HepG2 (cell line): ENCODE measurements around the gene NEMP2. TPM values are rescaled to one million over a fixed set of nuclear protein-coding genes. Genes with fewer than 3 reads are reported as not detected.

Experiments used
- ATAC-seq: fragments of 200-7000 bp; cut with Tn5 transposase; 3 replicates; pipeline ENCODE4 v1.9.1; 2020; ENCODE audit warnings: mild to moderate bottlenecking, moderate library complexity
- BruUV-seq: library from RNA; stranded (reverse); fragments of 400-500 nt; replicated peaks from 2 replicates; lab custom pipeline; 2021; lab: Mats Ljungman, UMichigan
- CTCF ChIA-PET: fragments of 300-600 bp; formaldehyde crosslinking; extraction: SDS; loops from one replicate; lab custom pipeline; 2021; ENCODE audit warnings: low total read pairs, inconsistent platforms, low intra/inter-chr PET ratio; lab: Yijun Ruan, JAX
- POLR2A ChIA-PET: fragments of 350-600 bp; sonication (Branson Sonifier 250); formaldehyde crosslinking; loops from one replicate; lab custom pipeline; 2020; ENCODE audit warnings: antibody characterized with exemption, inconsistent platforms; lab: Yijun Ruan, JAX
- DNase-seq: peaks from one replicate; pipeline ENCODE4 v3.0.0-alpha.2; 2015; ENCODE audit warnings: low spot score
- FAIRE-seq: peaks from 3 replicates; lab custom pipeline; 2011; peaks lifted over from hg19 to GRCh38; lab: Jason Lieb, UNC
- H2AFZ ChIP-seq: one replicate; pipeline ENCODE4 v1.6.1; 2011; ENCODE audit warnings: low read length, inconsistent platforms
- H3K27ac ChIP-seq: fragments of 300-600 bp; 3 replicates; pipeline ENCODE4 v1.8.0; 2011; ENCODE audit warnings: mixed run types, mild to moderate bottlenecking, mixed read lengths, low read length, inconsistent platforms; ENCODE audit not compliant: insufficient read depth; ENCODE audit errors: extremely low read length
- H3K27me3 ChIP-seq, 2 experiments: fragments of 200-600 bp in 1 of 2; 2 replicates in 1 of 2; 3 replicates in 1 of 2; pipeline versions ENCODE4 v1.6.0 to v1.8.0; 2011; ENCODE audit warnings: low read length in 2 of 2, mild to moderate bottlenecking in 2 of 2, moderate library complexity in 2 of 2, inconsistent platforms in 1 of 2; ENCODE audit not compliant: insufficient read depth in 2 of 2, control insufficient read depth in 1 of 2
- H3K36me3 ChIP-seq, 2 experiments: fragments of 200-600 bp in 1 of 2; replicated peaks in 1 of 2; 2 replicates in 1 of 2; 3 replicates in 1 of 2; pipeline versions ENCODE4 v1.5.1 to v1.8.0; 2011; ENCODE audit warnings: low read length in 2 of 2, inconsistent platforms in 1 of 2; ENCODE audit not compliant: insufficient read depth in 2 of 2, control insufficient read depth in 1 of 2
- H3K4me1 ChIP-seq: 2 replicates; pipeline ENCODE4 v1.5.1; 2012; ENCODE audit warnings: low read length, inconsistent platforms; ENCODE audit not compliant: insufficient read depth
- H3K4me2 ChIP-seq: 2 replicates; pipeline ENCODE4 v1.6.0; 2011; ENCODE audit warnings: low read depth, low read length, inconsistent platforms
- H3K4me3 ChIP-seq, 3 experiments: fragments of 200-600 bp in 1 of 3; sonication (generic), shearing (Covaris generic) in 1 of 3; replicated peaks in 1 of 3; 2 replicates each; pipeline ENCODE4 v1.5.1; 2011 to 2016; ENCODE audit warnings: low read length in 3 of 3, inconsistent platforms in 2 of 3, low read depth in 2 of 3, mild to moderate bottlenecking in 2 of 3, control low read depth in 1 of 3, mixed read lengths in 1 of 3; ENCODE audit not compliant: insufficient read depth in 1 of 3
- H3K79me2 ChIP-seq: one replicate; pipeline ENCODE4 v1.6.1; 2011; ENCODE audit warnings: low read length, inconsistent platforms; ENCODE audit not compliant: insufficient read depth
- H3K9ac ChIP-seq: 2 replicates; pipeline ENCODE4 v1.6.0; 2011; ENCODE audit warnings: mild to moderate bottlenecking, low read depth, low read length, inconsistent platforms; ENCODE audit not compliant: insufficient read depth
- H3K9me3 ChIP-seq: 2 replicates; pipeline ENCODE4 v1.5.1; 2012; ENCODE audit warnings: mild to moderate bottlenecking, low read length
- H4K20me1 ChIP-seq: 2 replicates; pipeline ENCODE4 v1.6.0; 2011; ENCODE audit warnings: inconsistent platforms, mild to moderate bottlenecking, low read length, moderate library complexity; ENCODE audit not compliant: insufficient read depth
- GMEB1 ChIP-seq: sonication (generic); formaldehyde crosslinking; IDR thresholded peaks from 2 replicates; pipeline ENCODE4 v1.5.1; 2020; ENCODE audit warnings: missing genetic modification reagents, mild to moderate bottlenecking, borderline replicate concordance
- HMGXB3 ChIP-seq: sonication (generic); formaldehyde crosslinking; IDR thresholded peaks from 2 replicates; pipeline ENCODE4 v1.4.0; 2020; ENCODE audit warnings: missing genetic modification reagents, borderline replicate concordance
- JUNB ChIP-seq: sonication (generic); formaldehyde crosslinking; IDR thresholded peaks from 2 replicates; pipeline ENCODE4 v1.8.0; 2022; ENCODE audit warnings: missing genetic modification reagents, mild to moderate bottlenecking, borderline replicate concordance
- KDM5A ChIP-seq: fragments of 200-600 bp; sonication (generic); IDR thresholded peaks from 2 replicates; pipeline ENCODE4 v1.7.0; 2018; ENCODE audit warnings: antibody characterized with exemption, mild to moderate bottlenecking, low read length, borderline replicate concordance
- REST ChIP-seq, 2 experiments: IDR thresholded peaks; 2 replicates each; pipeline ENCODE4 v1.6.1; 2011 to 2012; ENCODE audit warnings: low read length in 2 of 2, borderline replicate concordance in 1 of 2, low read depth in 1 of 2, mild to moderate bottlenecking in 1 of 2, moderate library complexity in 1 of 2
- WGBS: methylation state at CpG from one replicate; pipeline ENCODE4 v1.1.6; 2017; ENCODE audit warnings: low lambda C conversion rate; 5-methylcytosine and 5-hydroxymethylcytosine counted together
- in situ Hi-C: cut with HindIII; loops from 2 replicates; pipeline ENCODE4 v1.10.0; 2017; ENCODE audit warnings: low pct_unique_long_range_greater_than_20kb; ENCODE audit not compliant: extremely low pct_ligation_motif_present
- intact Hi-C: fragments of 100-400 bp; cut with micrococcal nuclease; formaldehyde crosslinking; loops from one replicate; pipeline ENCODE4 v1.10.0; 2022; ENCODE audit not compliant: unreplicated experiment
- polyA plus RNA-seq, 8 experiments: library from polyadenylated mRNA; depleted of rRNA in 3 of 8; stranded (reverse) in 7 of 8; unstranded in 1 of 8; fragments of >200 nt; fragmentation: Illumina TruSeq in 4 of 8; extraction: Trizol in 4 of 8; gene quantifications; 2 replicates each; pipeline versions ENCODE4 v1.2.1 to v1.2.3, GENCODE V29; 2011 to 2016; ENCODE audit warnings: low read depth in 4 of 8, missing spikeins in 1 of 8, mixed read lengths in 1 of 8; ENCODE audit not compliant: insufficient read depth in 1 of 8
- total RNA-seq, 5 experiments: library from RNA; depleted of rRNA; stranded (reverse); fragments of >200 nt; fragmentation: Illumina TruSeq; extraction: Trizol; gene quantifications; 2 replicates each; pipeline ENCODE4 v1.2.3, GENCODE V29; 2016; ENCODE audit warnings: low read depth in 1 of 5

The NEMP2 gene
- total and polyA plus RNA-seq, 2 of the 13 experiments (the other 11 are each of a cell fraction or from before 2014, with no cell fraction given), result 2.4 to 9.8 TPM

DNA sequence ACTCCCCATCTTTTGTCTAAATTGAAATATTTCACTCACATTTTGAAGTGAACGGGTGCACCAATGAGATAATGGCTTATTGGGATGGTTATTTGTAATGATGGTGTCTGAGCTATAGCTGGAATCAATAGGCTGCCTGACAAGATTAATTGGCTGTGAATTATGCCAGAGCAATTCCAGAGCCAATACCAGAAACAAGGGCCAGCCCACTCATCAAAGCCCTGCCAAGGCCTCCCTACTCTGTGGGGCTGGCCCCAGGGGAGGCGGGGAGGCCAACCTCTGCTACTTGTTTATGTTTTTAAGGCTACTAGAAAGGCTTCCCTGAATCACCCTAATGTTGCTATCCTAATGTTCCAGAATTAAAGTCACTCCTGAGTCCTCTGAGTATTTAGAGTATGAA is 29.1 kb upstream of the NEMP2 start:
- in situ Hi-C loops (no loop called here), intact Hi-C loops (no loop called here)
- Histone ChIP-seq H3K36me3 (no peaks in the 10 kb centered on the region), H3K27ac (no peak overlapping the region), H3K4me1 (no peaks in the 10 kb centered on the region), H3K9me3 (peaks cover 12% of the 10 kb centered on the region), H3K27me3 (no peaks in the 10 kb centered on the region), H4K20me1 (no peaks in the 10 kb centered on the region), H3K4me3 (no peak overlapping the region), H3K9ac (no peak overlapping the region), H3K4me2 (no peak overlapping the region), H2AFZ (no peak overlapping the region), H3K79me2 (no peaks in the 10 kb centered on the region)
- FAIRE-seq (no peak), DNase-seq (no peak), ATAC-seq (no peak)
- WGBS, result 39% methylated on average over 2 of the region's 2 CpGs
- ChIA-PET POLR2A (no interaction called here), CTCF (no interaction called here)
- TF ChIP-seq HMGXB3 (CRISPR knock-in tag) (no peak), GMEB1 (CRISPR knock-in tag) (no peak), JUNB (CRISPR knock-in tag) (no peak), REST (IDR thresholded peaks at IDR 0.05; ENCODE audit: borderline replicate concordance in 1 of 2, low read depth in 1 of 2, low read length in 2 of 2) (no peak), KDM5A (no peak)
- no TSS peak for BruUV-seq
